Dermis blood vessel endothelial cell (primary cell): Measurements from ENCODE around the gene ZDHHC11B. TPM values are rescaled to one million over a fixed set of nuclear protein-coding genes. Genes with fewer than 3 reads are reported as not detected.
A peak's percentile ranks its signal among the peaks of the same experiment; 100 is the strongest.

ENCODE experiments used
- DNase-seq: peaks from one replicate; pipeline ENCODE4 v3.0.0; 2010
- total RNA-seq: library from RNA; depleted of rRNA; stranded (reverse); fragments of >200 nt; gene quantifications from 2 replicates; pipeline ENCODE4 v1.2.3, GENCODE V29; 2014

ZDHHC11B gene
- total RNA-seq, 1 donor from 2014 or later = 0.17 TPM

GRCh38 chr5:671459-672328 is 112.8 kb downstream of the ZDHHC11B start:
- peak; percentile 74 for DNase-seq

- no peak for DNase-seq
Measured at GRCh38 chr5:670396-671270, 113.9 kb downstream of the ZDHHC11B start.

GRCh38 chr5:669842-670395 is 114.6 kb downstream of the ZDHHC11B start:
- no peak for DNase-seq

- peak; percentile 58 for DNase-seq
Measured at GRCh38 chr5:669111-669841, 115.3 kb downstream of the ZDHHC11B start.

- DNase-seq = no peak
Measured at GRCh38 chr5:668283-668995, 116.1 kb downstream of the ZDHHC11B start.

GRCh38 chr5:666816-667498 is 117.6 kb downstream of the ZDHHC11B start:
- no peak for DNase-seq

- no peak for DNase-seq
Measured at GRCh38 chr5:665956-666711, 118.4 kb downstream of the ZDHHC11B start.

- no peak for DNase-seq
Measured at GRCh38 chr5:665541-665955, 119.0 kb downstream of the ZDHHC11B start.

GRCh38 chr5:664994-665360 is 119.6 kb downstream of the ZDHHC11B start:
- no peak for DNase-seq

GRCh38 chr5:664343-664993 is 120.1 kb downstream of the ZDHHC11B start:
- DNase-seq = no peak

GRCh38 chr5:663436-664342 is 120.8 kb downstream of the ZDHHC11B start:
- DNase-seq = no peak

- no peak for DNase-seq
Measured at GRCh38 chr5:662751-663435, 121.6 kb downstream of the ZDHHC11B start.

GRCh38 chr5:661891-662750 is 122.4 kb downstream of the ZDHHC11B start:
- no peak for DNase-seq

GRCh38 chr5:660491-661030 is 124.0 kb downstream of the ZDHHC11B start:
- no peak for DNase-seq
